Right lobe of liver (tissue), 6 donors: ENCODE results near the gene SPATA24. TPM values are rescaled to one million over a fixed set of nuclear protein-coding genes. Genes with fewer than 3 reads are reported as not detected.

ENCODE experiments used
- ATAC-seq, 4 donors: fragments of 200-7000 bp; cut with Tn5 transposase; one replicate each; pipeline ENCODE4 v1.9.1; 2020; ENCODE audit warnings: mild to moderate bottlenecking in 4 of 4, moderate library complexity in 4 of 4
- DNase-seq, 3 donors: peaks; one replicate each; pipeline ENCODE4 v3.0.0-alpha.2; 2020
- H3K27ac ChIP-seq, 3 donors: fragments of 200-600 bp; one replicate each; pipeline ENCODE4 v1.8.0; 2022
- H3K27me3 ChIP-seq, 2 donors: fragments of 200-600 bp; one replicate each; pipeline ENCODE4 v1.8.0; 2022
- H3K36me3 ChIP-seq, 4 donors: fragments of 200-600 bp; sonication (generic) in 1 of 4; one replicate each; pipeline versions ENCODE4 v1.5.1 to v1.8.0; 2017 to 2022; ENCODE audit warnings: control low read depth in 1 of 4
- H3K4me1 ChIP-seq, 4 donors: fragments of 200-600 bp; sonication (generic) in 1 of 4; one replicate each; pipeline versions ENCODE4 v1.5.1 to v1.8.0; 2017 to 2022; ENCODE audit warnings: control low read depth in 1 of 4
- H3K4me3 ChIP-seq, 3 donors: fragments of 200-600 bp; one replicate each; pipeline ENCODE4 v1.8.0; 2022
- H3K9me3 ChIP-seq, 4 donors: fragments of 200-600 bp; sonication (generic) in 1 of 4; one replicate each; pipeline versions ENCODE4 v1.5.1 to v1.8.0; 2017 to 2022; ENCODE audit warnings: control low read depth in 1 of 4
- POLR2A ChIP-seq: fragments of 450-650 bp; IDR thresholded peaks from one replicate; pipeline ENCODE4 v1.6.1; 2017; ENCODE audit warnings: antibody characterized with exemption, mild to moderate bottlenecking
- WGBS: methylation state at CpG from one replicate; pipeline ENCODE4 v1.1.6; 2018; ENCODE audit warnings: low coverage, low lambda C conversion rate; ENCODE audit not compliant: insufficient coverage; ENCODE audit errors: missing lambda C conversion rate; 5-methylcytosine and 5-hydroxymethylcytosine counted together
- intact Hi-C, 2 donors: fragments of 100-400 bp; cut with DNase I; formaldehyde crosslinking; loops; one replicate each; pipeline versions ENCODE4 v1.11.2 to v1.14.1; 2022
- total RNA-seq, 6 experiments: library from RNA; depleted of rRNA in 2 of 6; stranded (reverse); fragments of >200 nt in 2 of 6; fragmentation: NEBNext Ultra II Directional in 3 of 6; extraction: Animal tissue kit (Norgen Biotek cat#: 25700) in 3 of 6; gene quantifications; one replicate each; pipeline versions ENCODE4 v1.1.0 to v1.2.4, GENCODE V29; 2016 to 2023
- TF ChIP-seq, protein P1 (sequence below), 4 donors: fragments of 200-600 bp in 3 of 4; fragments of 450-650 bp in 1 of 4; IDR thresholded peaks; one replicate each; pipeline versions ENCODE4 v1.5.1 to v1.8.0; 2016 to 2022; ENCODE audit warnings: antibody characterized with exemption in 4 of 4, mild to moderate bottlenecking in 2 of 4
- donor health status: DM: no; HTN: yes; CAD: no.
- donor health status: DM: no; HTN: no; CAD: no.
- donor health status: DM: no; HTN: no; CAD: no.
- donor health status: DM: no; HTN: yes; CAD: no.
- donor health status: DM: no; HTN: yes; CAD: no.

The SPATA24 gene
- total RNA-seq, 6 experiments from 2014 or later = 1.5 to 4.0 (median 2.6) TPM

DNA sequence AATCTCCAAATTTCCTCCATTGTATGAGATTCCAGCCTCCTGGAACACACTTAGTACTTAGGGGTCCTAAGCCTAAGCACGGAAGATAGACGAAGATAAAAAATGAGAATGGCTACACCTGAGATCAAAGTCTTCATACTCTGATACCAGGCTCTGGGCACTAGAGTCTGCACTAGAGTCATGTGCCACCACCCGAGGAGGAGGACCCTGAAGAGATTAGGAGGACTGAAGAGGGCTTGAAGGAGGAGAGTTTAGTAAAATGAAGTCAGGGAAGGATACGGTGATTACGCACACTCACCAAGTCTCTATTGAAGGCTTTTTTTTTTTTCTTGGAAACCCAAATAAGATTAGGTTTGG lies 573 bp upstream of the SPATA24 start:
- Histone ChIP-seq H3K27ac (peak overlapping the region; percentile 56 to 78 (median 72)), H3K27me3 (no peaks in the 10 kb centered on the region), H3K9me3 (no peaks in the 10 kb centered on the region), H3K4me3 (peak overlapping the region; percentile 56 to 71 (median 60)), H3K4me1 (peaks cover 0 to 8% (median 0%) of the 10 kb centered on the region in 4 donors), H3K36me3 (no peaks in the 10 kb centered on the region)
- ATAC-seq (no peak), DNase-seq (no peak)
- intact Hi-C loops = no loop called here
- 72% methylated on average over 5 of the region's 5 CpGs for WGBS
- TF ChIP-seq POLR2A = no peak
- TF ChIP-seq, protein P1, sequence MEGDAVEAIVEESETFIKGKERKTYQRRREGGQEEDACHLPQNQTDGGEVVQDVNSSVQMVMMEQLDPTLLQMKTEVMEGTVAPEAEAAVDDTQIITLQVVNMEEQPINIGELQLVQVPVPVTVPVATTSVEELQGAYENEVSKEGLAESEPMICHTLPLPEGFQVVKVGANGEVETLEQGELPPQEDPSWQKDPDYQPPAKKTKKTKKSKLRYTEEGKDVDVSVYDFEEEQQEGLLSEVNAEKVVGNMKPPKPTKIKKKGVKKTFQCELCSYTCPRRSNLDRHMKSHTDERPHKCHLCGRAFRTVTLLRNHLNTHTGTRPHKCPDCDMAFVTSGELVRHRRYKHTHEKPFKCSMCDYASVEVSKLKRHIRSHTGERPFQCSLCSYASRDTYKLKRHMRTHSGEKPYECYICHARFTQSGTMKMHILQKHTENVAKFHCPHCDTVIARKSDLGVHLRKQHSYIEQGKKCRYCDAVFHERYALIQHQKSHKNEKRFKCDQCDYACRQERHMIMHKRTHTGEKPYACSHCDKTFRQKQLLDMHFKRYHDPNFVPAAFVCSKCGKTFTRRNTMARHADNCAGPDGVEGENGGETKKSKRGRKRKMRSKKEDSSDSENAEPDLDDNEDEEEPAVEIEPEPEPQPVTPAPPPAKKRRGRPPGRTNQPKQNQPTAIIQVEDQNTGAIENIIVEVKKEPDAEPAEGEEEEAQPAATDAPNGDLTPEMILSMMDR (IDR thresholded peaks at IDR 0.05) = no peak

DNA sequence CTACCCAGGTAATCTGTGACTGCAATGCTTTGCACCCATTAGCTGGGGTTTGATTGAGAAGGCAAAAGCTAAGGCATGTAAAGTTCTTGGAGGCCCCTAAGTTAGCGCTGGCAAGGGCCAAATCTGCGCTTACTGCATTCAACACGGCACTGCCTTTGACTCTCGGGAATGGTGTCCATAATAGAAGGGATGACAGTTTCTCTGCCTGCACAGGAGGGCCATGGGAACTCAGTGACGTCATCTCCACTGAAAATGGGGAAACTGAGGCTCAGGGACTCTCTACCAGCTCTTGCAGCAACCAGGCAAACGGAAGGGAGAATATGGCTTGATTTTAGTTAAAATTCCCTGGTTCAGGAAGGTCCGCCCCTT lies 487 bp downstream of the SPATA24 start:
- TF ChIP-seq, protein P1 (IDR thresholded peaks at IDR 0.05) = no peak
- TF ChIP-seq POLR2A = no peak
- Histone ChIP-seq H3K27ac (peak overlapping the region; percentile 56 to 78 (median 72)), H3K9me3 (no peaks in the 10 kb centered on the region), H3K4me1 (peaks cover 0 to 4% (median 0%) of the 10 kb centered on the region in 4 donors), H3K36me3 (no peaks in the 10 kb centered on the region), H3K27me3 (no peaks in the 10 kb centered on the region), H3K4me3 (peak overlapping the region; percentile 56 to 71 (median 60))
- intact Hi-C loops = no loop called here
- DNase-seq = no peak
- 34% methylated on average over 6 of the region's 7 CpGs for WGBS
- no peak for ATAC-seq

- H3K4me3 ChIP-seq = no peak overlapping the region
- intact Hi-C loops = no loop called here
- H3K27me3 ChIP-seq = no peaks in the 10 kb centered on the region
- H3K4me1 ChIP-seq = peaks cover 0 to 4% (median 0%) of the 10 kb centered on the region in 4 donors
- ATAC-seq (peak in 3 of 4 donors; percentile 7 to 38 (median 12)), DNase-seq (peak in 1 of 3 donors; percentile 48)
- WGBS = 69% methylated on average over 5 of the region's 7 CpGs
- H3K27ac ChIP-seq = no peak overlapping the region
- TF ChIP-seq, protein P1 (IDR thresholded peaks at IDR 0.05) = peak; percentile 29 to 55 (median 40)
- no peak for TF ChIP-seq POLR2A
- no peaks in the 10 kb centered on the region for H3K9me3 ChIP-seq
- no peaks in the 10 kb centered on the region for H3K36me3 ChIP-seq
These were observed 1.2 kb downstream of the SPATA24 start for GRCh38 chr5:139402561-139403158.

DNA sequence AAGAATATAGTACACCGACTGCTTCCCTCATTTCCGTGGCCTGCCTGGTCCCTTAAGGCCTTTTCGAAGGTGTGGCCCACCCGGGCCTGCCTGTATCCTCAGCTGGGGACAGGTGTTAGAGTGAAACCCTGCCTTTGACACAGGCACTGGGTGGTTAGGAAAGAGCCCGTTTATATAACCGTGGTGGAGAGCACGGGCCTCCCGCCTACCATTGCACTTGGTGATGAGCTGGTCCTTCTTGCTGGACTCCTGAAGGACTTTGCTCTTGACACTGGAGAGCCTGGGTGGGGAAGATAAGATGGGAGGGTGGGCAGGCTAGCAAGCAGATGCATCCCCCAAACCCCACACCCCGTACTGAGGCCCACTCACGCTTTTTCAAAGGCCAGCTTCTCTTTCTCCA lies 2.3 kb downstream of the SPATA24 start:
- WGBS = 97% methylated on average over 4 of the region's 10 CpGs
- no peak for DNase-seq
- Histone ChIP-seq H3K9me3 (no peaks in the 10 kb centered on the region), H3K27me3 (no peaks in the 10 kb centered on the region), H3K4me3 (no peak overlapping the region), H3K27ac (no peak overlapping the region), H3K4me1 (peaks cover 0 to 4% (median 0%) of the 10 kb centered on the region in 4 donors), H3K36me3 (no peaks in the 10 kb centered on the region)
- intact Hi-C loops = no loop called here
- no peak for TF ChIP-seq POLR2A
- TF ChIP-seq, protein P1 (IDR thresholded peaks at IDR 0.05) = no peak
- no peak for ATAC-seq
